Gastroesophageal sphincter (tissue), 4 donors: ENCODE measurements around the gene EEFSEC. TPM values are rescaled to one million over a fixed set of nuclear protein-coding genes. Genes with fewer than 3 reads are reported as not detected.

ENCODE experiments used
- ATAC-seq: fragments of 150-250 bp; one replicate; pipeline ENCODE4 v1.9.1; 2016; ENCODE audit warnings: mild to moderate bottlenecking, moderate library complexity
- H3K27ac ChIP-seq, 4 donors: fragments of 200-600 bp; sonication (generic) in 3 of 4; 1 replicate in 3 of 4; 2 replicates in 1 of 4; pipeline ENCODE4 v1.5.1; 2016 to 2019
- H3K27me3 ChIP-seq: fragments of 200-600 bp; sonication (generic); one replicate; pipeline ENCODE4 v1.5.1; 2019
- H3K36me3 ChIP-seq, 2 donors: fragments of 200-600 bp; sonication (generic); one replicate each; pipeline ENCODE4 v1.5.1; 2019; ENCODE audit warnings: control low read depth in 1 of 2
- H3K4me1 ChIP-seq, 3 donors: fragments of 200-600 bp; sonication (generic); 1 replicate in 2 of 3; 2 replicates in 1 of 3; pipeline ENCODE4 v1.5.1; 2016 to 2019; ENCODE audit warnings: control low read depth in 2 of 3
- H3K4me3 ChIP-seq, 2 donors: fragments of 200-600 bp; sonication (generic); one replicate each; pipeline ENCODE4 v1.5.1; 2019; ENCODE audit warnings: mild to moderate bottlenecking in 1 of 2, moderate library complexity in 1 of 2
- H3K9me3 ChIP-seq, 3 donors: fragments of 200-600 bp; sonication (generic); one replicate each; pipeline ENCODE4 v1.5.1; 2017 to 2019; ENCODE audit warnings: control low read depth in 2 of 3
- CTCF ChIP-seq, 4 experiments: fragments of 200-600 bp in 2 of 4; fragments of 450-650 bp in 2 of 4; sonication (generic) in 1 of 4; IDR thresholded peaks; one replicate each; pipeline ENCODE4 v1.5.1; 2017 to 2019; ENCODE audit warnings: antibody characterized with exemption in 4 of 4, mild to moderate bottlenecking in 2 of 4, moderate library complexity in 2 of 4
- EP300 ChIP-seq: sonication (generic); formaldehyde crosslinking; IDR thresholded peaks from one replicate; pipeline ENCODE4 v1.6.1; 2017; ENCODE audit warnings: antibody characterized with exemption, mild to moderate bottlenecking
- POLR2A ChIP-seq, 2 donors: fragments of 450-650 bp; IDR thresholded peaks; one replicate each; pipeline ENCODE4 v1.6.1; 2017; ENCODE audit warnings: antibody characterized with exemption in 2 of 2, mild to moderate bottlenecking in 2 of 2, moderate library complexity in 1 of 2
- POLR2AphosphoS5 ChIP-seq: sonication (generic); formaldehyde crosslinking; IDR thresholded peaks from one replicate; pipeline ENCODE4 v1.6.1; 2017; ENCODE audit warnings: antibody characterized with exemption
- WGBS, 2 donors: methylation state at CpG; one replicate each; pipeline ENCODE4 v1.1.5; 2018; ENCODE audit warnings: low coverage in 1 of 2; 5-methylcytosine and 5-hydroxymethylcytosine counted together
- total RNA-seq, 4 donors: library from RNA; depleted of rRNA; stranded (reverse); fragments of >200 nt; gene quantifications; one replicate each; pipeline ENCODE4 v1.1.0, GENCODE V29; 2016

The EEFSEC gene
- total RNA-seq, 4 donors from 2014 or later: 5.8 to 16.5 (median 11.4) TPM

- H3K36me3 ChIP-seq: no peaks in the 10 kb centered on the region
- H3K9me3 ChIP-seq: no peaks in the 10 kb centered on the region
- no peak overlapping the region for H3K27ac ChIP-seq
- 53 to 70% methylated on average over 3 to 6 of the region's 6 CpGs for WGBS, 2 donors
- H3K4me3 ChIP-seq: no peak overlapping the region
- no peak for ATAC-seq
- TF ChIP-seq POLR2A (IDR thresholded peaks at IDR 0.05) (no peak), EP300 (no peak), POLR2AphosphoS5 (no peak), CTCF (IDR thresholded peaks at IDR 0.05) (no peak)
- H3K4me1 ChIP-seq: peaks cover 0 to 29% (median 0%) of the 10 kb centered on the region in 3 donors
- no peaks in the 10 kb centered on the region for H3K27me3 ChIP-seq
These were observed 23.1 kb downstream of the EEFSEC start for GRCh38 chr3:128176276-128176833.

DNA sequence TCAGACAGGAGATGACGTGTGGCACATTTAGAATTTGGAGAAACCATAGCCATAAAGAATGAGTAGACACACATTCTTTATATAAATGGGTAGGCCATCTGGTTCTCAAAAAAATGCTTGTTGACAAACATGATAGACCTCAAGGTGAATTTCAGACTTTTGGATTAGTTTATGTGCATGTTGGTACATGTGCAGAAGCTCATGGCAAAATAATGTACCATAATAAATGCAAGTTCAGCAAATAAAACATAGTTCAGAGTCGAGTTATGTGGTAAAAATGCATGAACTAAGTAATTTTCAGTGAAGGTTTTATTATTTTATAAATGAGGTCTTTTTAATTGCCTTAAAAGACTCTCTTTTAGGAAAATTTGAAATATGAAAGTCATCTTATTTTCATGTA lies 24.6 kb downstream of the EEFSEC start:
- 80 to 82% methylated on average over 2 of the region's 2 CpGs for WGBS, 2 donors

GRCh38 chr3:128178782-128179483 lies 25.7 kb downstream of the EEFSEC start:
- H3K27ac ChIP-seq: no peak overlapping the region
- peaks cover 0 to 29% (median 0%) of the 10 kb centered on the region in 3 donors for H3K4me1 ChIP-seq
- ATAC-seq: no peak

More for the DNA sequence above, 24.6 kb downstream of the EEFSEC start:
- no peak overlapping the region for H3K27ac ChIP-seq
- no peaks in the 10 kb centered on the region for H3K27me3 ChIP-seq
- peak overlapping the region in 1 of 2 donors; percentile 16 for H3K4me3 ChIP-seq
- no peaks in the 10 kb centered on the region for H3K36me3 ChIP-seq
- no peak for TF ChIP-seq EP300
- TF ChIP-seq CTCF (IDR thresholded peaks at IDR 0.05): no peak
- TF ChIP-seq POLR2AphosphoS5: no peak
- no peak for TF ChIP-seq POLR2A (IDR thresholded peaks at IDR 0.05)
- H3K4me1 ChIP-seq: peaks cover 0 to 29% (median 0%) of the 10 kb centered on the region in 3 donors
- H3K9me3 ChIP-seq: no peaks in the 10 kb centered on the region
- no peak for ATAC-seq

GRCh38 chr3:128179484-128179819 lies 26.2 kb downstream of the EEFSEC start:
- WGBS, 2 donors: 33 to 88% methylated on average over 6 to 7 of the region's 7 CpGs
- Histone ChIP-seq H3K27me3 (no peaks in the 10 kb centered on the region), H3K4me3 (no peak overlapping the region), H3K4me1 (peaks cover 0 to 29% (median 0%) of the 10 kb centered on the region in 3 donors), H3K9me3 (no peaks in the 10 kb centered on the region), H3K36me3 (no peaks in the 10 kb centered on the region), H3K27ac (no peak overlapping the region)
- TF ChIP-seq CTCF (IDR thresholded peaks at IDR 0.05): no peak
- TF ChIP-seq EP300: no peak
- no peak for TF ChIP-seq POLR2A (IDR thresholded peaks at IDR 0.05)
- TF ChIP-seq POLR2AphosphoS5: no peak
- ATAC-seq: no peak

More at GRCh38 chr3:128178782-128179483, 25.7 kb downstream of the EEFSEC start:
- H3K4me3 ChIP-seq: peak overlapping the region in 1 of 2 donors; percentile 16
- no peaks in the 10 kb centered on the region for H3K27me3 ChIP-seq
- TF ChIP-seq CTCF (IDR thresholded peaks at IDR 0.05) (no peak), EP300 (no peak)
- WGBS, 2 donors: 53 to 57% methylated on average over 3 to 4 of the region's 4 CpGs
- no peaks in the 10 kb centered on the region for H3K36me3 ChIP-seq
- no peaks in the 10 kb centered on the region for H3K9me3 ChIP-seq

GRCh38 chr3:128180436-128180835 lies 27.2 kb downstream of the EEFSEC start:
- H3K27ac ChIP-seq: no peak overlapping the region
- peaks cover 0 to 23% (median 0%) of the 10 kb centered on the region in 3 donors for H3K4me1 ChIP-seq
- ATAC-seq: no peak
- TF ChIP-seq POLR2AphosphoS5: no peak
- TF ChIP-seq EP300: no peak
- no peak for TF ChIP-seq CTCF (IDR thresholded peaks at IDR 0.05)
- no peak for TF ChIP-seq POLR2A (IDR thresholded peaks at IDR 0.05)
- no peaks in the 10 kb centered on the region for H3K27me3 ChIP-seq
- H3K36me3 ChIP-seq: no peaks in the 10 kb centered on the region
- no peak overlapping the region for H3K4me3 ChIP-seq
- 67 to 78% methylated on average over 2 of the region's 2 CpGs for WGBS, 2 donors
- H3K9me3 ChIP-seq: no peaks in the 10 kb centered on the region
